C4-2B (cell line): ENCODE data around the gene FARP2.

Source experiments
- H3K27ac ChIP-seq: fragments of 450-650 bp; 2 replicates; pipeline ENCODE4 v1.5.1; 2017
- ZFX ChIP-seq: fragments of 450-650 bp; IDR thresholded peaks from 2 replicates; pipeline ENCODE4 v1.6.1; 2017
- TF ChIP-seq, protein P1 (sequence below): fragments of 450-650 bp; conservative IDR thresholded peaks from 2 replicates; pipeline ENCODE4 v1.5.1; 2017; ENCODE audit warnings: mild to moderate bottlenecking

Gene FARP2

DNA sequence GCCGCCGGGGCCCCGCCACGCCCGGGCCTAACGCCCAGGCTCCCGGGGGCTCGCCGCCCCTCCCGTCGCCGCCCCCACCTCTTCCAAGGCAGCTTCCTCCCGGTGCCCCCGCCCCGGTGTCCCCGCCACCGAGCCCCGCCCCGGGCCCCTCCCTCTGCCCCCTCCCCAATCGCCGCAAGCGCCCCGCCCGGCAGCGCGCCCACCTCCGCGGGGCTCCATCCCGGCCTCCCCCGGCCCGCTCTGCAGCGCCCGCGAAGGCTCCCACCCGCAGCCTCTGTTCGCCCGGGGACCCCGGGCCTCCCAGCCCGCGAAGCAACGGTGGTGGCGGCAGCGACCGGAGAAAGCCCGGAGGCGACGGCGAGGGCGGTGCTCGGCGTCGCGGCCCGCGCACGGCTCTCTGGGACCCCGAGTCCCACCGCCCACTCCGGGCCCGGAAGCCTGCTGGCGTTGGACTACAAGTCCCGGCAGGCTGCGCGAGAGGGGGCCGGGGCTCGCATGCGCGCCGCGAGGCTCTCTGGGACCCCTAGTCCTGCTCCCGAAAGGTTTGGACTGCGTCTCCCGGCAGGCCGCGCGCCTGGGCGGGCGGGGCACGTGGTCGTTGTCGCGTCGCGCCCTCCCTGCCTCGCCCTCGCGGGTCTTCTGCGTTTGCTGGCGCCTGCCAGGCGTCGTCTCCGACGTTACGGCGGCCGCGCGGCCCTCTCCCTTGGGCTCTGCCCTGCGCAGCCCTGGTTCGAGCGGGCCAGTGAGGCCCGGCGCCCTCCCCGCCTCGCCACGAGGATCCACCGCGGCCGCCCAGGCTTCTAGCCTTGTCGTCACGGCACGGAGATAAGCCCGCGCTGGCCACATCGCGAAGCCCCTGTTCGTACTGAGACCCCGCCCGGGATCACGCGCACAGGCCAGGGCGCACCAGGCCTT is 152.4 kb downstream of the FARP2 start, which contains the start of gene STK25:
STK25 (minus strand) TSS at position 345 of the 915 bp plus-strand sequence. CDS start 549 bp downstream, outside the sequence.
- H3K27ac ChIP-seq: peak within 1 kb of the TSS; percentile 95
- TF ChIP-seq, protein P1, sequence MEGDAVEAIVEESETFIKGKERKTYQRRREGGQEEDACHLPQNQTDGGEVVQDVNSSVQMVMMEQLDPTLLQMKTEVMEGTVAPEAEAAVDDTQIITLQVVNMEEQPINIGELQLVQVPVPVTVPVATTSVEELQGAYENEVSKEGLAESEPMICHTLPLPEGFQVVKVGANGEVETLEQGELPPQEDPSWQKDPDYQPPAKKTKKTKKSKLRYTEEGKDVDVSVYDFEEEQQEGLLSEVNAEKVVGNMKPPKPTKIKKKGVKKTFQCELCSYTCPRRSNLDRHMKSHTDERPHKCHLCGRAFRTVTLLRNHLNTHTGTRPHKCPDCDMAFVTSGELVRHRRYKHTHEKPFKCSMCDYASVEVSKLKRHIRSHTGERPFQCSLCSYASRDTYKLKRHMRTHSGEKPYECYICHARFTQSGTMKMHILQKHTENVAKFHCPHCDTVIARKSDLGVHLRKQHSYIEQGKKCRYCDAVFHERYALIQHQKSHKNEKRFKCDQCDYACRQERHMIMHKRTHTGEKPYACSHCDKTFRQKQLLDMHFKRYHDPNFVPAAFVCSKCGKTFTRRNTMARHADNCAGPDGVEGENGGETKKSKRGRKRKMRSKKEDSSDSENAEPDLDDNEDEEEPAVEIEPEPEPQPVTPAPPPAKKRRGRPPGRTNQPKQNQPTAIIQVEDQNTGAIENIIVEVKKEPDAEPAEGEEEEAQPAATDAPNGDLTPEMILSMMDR: no peak
- peak; percentile 75 for TF ChIP-seq ZFX

DNA sequence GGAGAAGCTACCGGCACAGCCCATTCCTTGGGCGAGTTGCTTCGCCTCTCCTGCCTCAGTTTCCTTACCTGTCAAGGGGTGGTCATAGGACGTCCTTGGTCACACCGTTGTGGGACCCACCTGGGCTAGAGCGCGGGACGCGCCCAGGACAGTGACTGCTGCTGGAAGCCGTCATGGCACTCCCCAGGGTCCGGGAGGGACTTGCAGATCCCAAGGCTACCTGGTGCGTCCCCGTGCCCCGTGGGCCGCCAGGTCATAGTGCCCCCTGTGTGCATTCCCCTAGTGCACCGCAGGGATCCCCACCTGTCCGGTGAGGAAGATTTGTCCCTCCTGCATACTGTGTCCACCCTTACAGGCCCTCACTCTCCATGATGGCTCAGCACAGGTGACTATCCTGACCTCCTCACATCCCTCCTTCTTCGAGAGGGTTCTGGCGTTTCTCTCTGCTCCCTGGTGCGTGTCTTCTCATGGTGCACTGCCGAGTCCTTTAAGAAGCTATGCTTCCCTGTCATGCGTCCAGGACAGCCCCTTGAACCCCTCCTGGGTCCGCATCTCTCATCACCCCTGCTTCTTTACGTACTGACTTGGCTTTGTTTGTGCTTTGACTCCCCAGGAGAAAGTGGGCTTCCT is 153.2 kb downstream of the FARP2 start:
- TF ChIP-seq ZFX: peak; percentile 41
- TF ChIP-seq, protein P1: no peak
- H3K27ac ChIP-seq: peak overlapping the region; percentile 95

DNA sequence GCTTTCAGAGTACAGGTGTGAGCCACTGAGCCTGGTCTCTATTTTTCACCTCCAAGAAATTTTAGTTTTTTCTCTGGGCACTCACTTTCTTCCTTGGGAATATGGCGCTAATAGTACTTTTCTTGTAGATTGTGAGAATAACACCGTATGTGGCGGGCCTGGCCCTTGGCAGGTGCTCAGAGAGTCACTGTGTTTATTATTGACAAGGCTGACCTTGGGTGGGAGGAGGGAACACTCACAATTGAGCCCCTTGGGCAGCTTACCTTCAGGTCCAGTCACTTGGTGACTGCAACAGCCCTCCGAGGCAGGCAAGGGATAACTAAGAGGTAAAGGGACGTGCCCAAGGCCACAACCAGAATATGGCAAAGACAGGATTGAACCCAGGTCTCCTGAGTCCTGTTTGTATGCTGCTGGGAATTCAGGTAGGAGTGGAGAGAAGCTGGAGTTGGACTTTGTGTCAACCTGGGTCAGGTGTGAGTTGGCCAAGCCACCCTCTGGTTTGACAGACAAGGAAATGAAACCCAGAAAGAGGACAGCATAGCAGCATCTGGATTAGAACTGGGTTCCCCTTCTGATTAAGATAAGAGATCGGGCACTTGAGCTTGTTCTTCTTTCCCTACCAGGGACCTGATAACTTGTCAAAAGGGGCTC is 155.1 kb downstream of the FARP2 start:
- TF ChIP-seq, protein P1: no peak
- TF ChIP-seq ZFX: no peak
- H3K27ac ChIP-seq: no peak overlapping the region

GRCh38 chr2:241514553-241514952 is 158.5 kb downstream of the FARP2 start:
- H3K27ac ChIP-seq: no peak overlapping the region
- TF ChIP-seq, protein P1: no peak
- TF ChIP-seq ZFX: no peak

- TF ChIP-seq, protein P1: no peak
- TF ChIP-seq ZFX: no peak
- H3K27ac ChIP-seq: no peak overlapping the region
Measured at GRCh38 chr2:241514986-241515737, 159.1 kb downstream of the FARP2 start.

- TF ChIP-seq, protein P1: no peak
- TF ChIP-seq ZFX: no peak
Measured at GRCh38 chr2:241516520-241516965, 160.5 kb downstream of the FARP2 start.

More at GRCh38 chr2:241516520-241516965, 160.5 kb downstream of the FARP2 start:
- no peak overlapping the region for H3K27ac ChIP-seq
